GM13976 (cell line): ENCODE data around the gene WDFY4.
A peak's percentile ranks its signal among the peaks of the same experiment; 100 is the strongest.

Source experiments
- DNase-seq: peaks from one replicate; pipeline ENCODE4 v3.0.0; 2012; ENCODE audit warnings: low spot score
- in situ Hi-C: fragments of 300-500 bp; cut with MboI; formaldehyde crosslinking; loops from one replicate; pipeline ENCODE4 v1.12.0; 2022; ENCODE audit warnings: low sequenced_read_pairs, mixed read lengths, inconsistent platforms; ENCODE audit not compliant: unreplicated experiment
- TF ChIP-seq, protein P1 (sequence below): IDR thresholded peaks from 2 replicates; pipeline ENCODE4 v1.5.1; 2012; ENCODE audit warnings: borderline replicate concordance, mild to moderate bottlenecking; ENCODE audit not compliant: insufficient read depth; ENCODE audit errors: extremely low read depth, missing control alignments, control extremely low read depth

WDFY4 gene

DNA sequence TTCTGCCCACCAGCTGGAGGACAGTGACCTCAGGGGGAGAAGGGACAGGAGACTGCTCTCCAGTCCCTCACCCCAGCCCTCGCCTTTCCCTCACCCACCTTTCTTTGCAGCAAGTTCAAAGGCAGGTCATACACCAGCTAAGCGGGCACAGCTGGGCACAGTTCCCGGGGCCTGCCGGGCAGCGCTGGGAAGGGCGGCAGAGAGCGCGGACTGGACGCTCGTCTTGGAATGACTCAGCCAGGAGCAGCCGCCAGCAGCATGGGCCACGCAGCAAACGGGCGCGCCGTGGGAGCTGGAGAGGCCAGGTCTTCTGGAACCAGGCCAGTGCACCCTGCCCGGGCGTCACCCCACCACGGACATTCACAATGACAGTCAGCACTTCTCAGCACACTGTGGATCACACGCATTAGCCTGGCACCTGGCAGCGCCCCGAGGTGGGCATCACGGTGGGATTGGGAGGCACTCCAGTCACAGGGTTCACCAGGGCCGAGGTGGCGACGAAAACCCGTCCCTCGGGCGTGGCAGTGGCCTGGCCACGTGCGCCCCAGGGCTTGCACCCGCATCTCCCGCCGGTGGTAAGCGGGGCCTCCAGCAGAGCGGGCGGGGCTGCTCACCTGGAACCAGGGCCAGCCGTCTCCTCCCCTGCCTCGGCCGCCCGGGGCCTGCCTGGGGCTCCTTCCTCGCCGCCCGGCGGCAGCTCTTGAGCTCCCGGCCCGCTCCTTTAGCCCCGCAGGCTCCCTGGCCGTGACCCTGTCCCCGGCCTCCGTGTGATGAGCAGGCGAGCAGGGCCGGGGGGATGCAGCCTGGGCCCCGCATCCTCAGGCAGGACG is 29.0 kb upstream of the WDFY4 start:
- in situ Hi-C loops = loop anchor here (5.0 to 25.0 kb wide), 3 partner anchors 103 to 507 kb away; no protein-coding TSS in a partner anchor
- TF ChIP-seq, protein P1, sequence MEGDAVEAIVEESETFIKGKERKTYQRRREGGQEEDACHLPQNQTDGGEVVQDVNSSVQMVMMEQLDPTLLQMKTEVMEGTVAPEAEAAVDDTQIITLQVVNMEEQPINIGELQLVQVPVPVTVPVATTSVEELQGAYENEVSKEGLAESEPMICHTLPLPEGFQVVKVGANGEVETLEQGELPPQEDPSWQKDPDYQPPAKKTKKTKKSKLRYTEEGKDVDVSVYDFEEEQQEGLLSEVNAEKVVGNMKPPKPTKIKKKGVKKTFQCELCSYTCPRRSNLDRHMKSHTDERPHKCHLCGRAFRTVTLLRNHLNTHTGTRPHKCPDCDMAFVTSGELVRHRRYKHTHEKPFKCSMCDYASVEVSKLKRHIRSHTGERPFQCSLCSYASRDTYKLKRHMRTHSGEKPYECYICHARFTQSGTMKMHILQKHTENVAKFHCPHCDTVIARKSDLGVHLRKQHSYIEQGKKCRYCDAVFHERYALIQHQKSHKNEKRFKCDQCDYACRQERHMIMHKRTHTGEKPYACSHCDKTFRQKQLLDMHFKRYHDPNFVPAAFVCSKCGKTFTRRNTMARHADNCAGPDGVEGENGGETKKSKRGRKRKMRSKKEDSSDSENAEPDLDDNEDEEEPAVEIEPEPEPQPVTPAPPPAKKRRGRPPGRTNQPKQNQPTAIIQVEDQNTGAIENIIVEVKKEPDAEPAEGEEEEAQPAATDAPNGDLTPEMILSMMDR = no peak
- DNase-seq = no peak

DNA sequence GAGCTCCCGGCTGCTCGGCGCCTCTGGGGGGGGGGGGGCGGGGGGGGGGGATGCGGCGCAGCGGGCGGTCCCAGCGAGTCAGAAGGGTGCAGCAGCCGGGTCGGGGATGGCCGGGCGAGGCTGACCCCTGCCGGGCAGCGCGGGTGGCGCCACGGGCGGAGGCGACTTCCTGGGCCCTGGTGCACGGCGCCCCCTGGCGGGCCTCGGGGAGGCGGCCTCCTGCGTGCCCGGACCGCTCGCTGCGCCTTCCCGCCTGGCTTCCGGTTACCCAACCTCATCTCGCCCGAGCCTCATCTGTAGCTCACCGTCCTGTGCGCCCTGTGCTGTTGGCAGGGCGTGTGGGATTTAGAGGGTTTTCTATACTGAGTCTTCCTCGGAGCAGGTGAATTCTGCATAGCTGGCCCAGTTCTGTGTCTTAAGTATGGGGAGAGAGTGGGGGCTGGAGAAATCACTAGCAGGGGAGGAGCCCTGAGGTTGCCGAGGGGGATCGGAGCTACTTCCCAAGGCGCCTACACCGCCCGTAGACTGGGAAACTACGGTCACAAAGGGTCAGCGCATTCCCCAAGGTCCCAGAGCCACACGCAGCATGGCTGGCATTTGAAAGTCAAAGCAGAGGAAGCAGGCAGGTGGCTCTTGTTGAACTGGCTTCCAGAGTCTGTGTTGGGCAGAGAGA is 28.3 kb upstream of the WDFY4 start:
- DNase-seq = peak; percentile 95
- TF ChIP-seq, protein P1 = peak; percentile 100
- in situ Hi-C loops = loop anchor here (5.0 to 25.0 kb wide), 3 partner anchors 104 to 506 kb away; no protein-coding TSS in a partner anchor

DNA sequence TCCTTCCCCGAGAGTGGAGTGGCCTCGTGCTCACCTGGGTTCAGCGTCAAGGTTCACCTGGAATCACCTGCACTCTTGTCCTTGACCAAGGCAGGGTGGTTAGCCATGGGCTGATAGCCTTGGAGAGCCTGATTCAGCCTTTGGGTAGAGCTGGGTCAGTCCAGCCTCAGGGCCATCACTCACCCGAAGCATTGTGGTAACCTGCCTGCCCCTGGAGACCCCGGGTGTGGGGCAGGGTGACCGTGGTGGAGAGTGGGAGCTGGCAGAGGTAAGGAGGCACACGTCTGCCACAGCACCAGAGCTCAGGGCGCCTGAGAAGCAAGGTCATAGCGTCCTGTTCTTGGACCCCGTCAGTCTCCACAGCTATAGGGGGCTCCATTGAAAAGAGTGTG is 27.8 kb upstream of the WDFY4 start:
- TF ChIP-seq, protein P1 = no peak
- in situ Hi-C loops = loop anchor here (5.0 to 25.0 kb wide), 3 partner anchors 105 to 505 kb away; no protein-coding TSS in a partner anchor

DNA sequence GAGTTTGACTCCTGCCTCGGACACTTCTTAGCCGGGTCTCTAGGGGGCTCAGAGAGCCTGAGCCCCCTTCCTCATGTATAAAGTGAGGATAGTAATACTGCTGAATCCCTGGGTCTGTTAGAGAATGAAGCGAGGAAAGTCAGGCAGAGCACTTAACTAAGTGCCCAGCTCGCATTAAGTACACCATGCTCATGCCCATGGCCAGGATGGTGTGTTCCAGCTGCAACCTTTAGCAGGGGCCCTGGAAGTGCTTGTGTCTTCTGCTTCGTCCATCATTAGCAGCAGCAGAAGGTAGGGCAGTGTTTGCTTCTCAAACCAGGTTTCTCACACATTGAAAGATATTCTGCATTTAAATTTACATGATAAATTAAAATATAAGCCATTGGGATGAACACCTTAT is 27.3 kb upstream of the WDFY4 start:
- TF ChIP-seq, protein P1 = no peak
- in situ Hi-C loops = loop anchor here (5.0 to 25.0 kb wide), 3 partner anchors 105 to 505 kb away; no protein-coding TSS in a partner anchor
- DNase-seq = no peak

More for the DNA sequence above, 27.8 kb upstream of the WDFY4 start:
- no peak for DNase-seq

DNA sequence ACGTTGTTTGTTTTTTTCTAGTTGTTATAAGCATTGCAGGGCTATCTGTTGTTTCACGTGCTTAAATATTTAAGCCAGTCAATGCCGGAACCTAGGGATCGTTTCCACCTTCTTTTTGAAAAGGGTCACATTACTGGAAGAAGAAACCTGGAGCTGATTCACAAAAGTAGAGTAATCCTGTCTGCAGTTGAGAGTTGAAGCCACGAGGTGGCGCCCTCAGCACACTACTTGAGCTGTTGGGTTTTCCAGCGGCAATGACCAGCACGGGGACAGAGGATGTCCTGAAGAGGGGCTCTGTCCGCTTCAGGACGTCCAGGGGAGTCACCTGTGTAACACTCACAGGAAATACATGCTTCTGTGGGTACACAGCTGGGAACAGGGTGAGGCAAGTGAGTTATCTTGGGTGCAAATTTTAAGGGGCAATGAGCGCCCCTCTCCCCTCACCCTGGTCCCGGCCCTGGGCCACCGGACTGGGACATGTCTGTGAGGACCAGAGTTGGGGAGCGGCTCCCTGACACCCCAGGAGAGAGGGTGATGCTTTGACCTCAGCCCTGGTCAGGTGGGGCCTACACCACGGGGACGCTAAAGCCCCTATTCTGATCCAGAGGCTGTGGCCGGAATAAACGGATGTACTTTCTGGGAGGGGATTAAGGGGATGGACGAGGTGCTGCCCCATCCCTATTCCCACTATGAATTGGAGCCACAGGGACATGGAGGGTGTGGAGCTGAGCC is 26.3 kb upstream of the WDFY4 start:
- in situ Hi-C loops = loop anchor here (5.0 to 25.0 kb wide), 3 partner anchors 106 to 504 kb away; no protein-coding TSS in a partner anchor
- TF ChIP-seq, protein P1 = peak; percentile 88
- DNase-seq = peak; percentile 78

DNA sequence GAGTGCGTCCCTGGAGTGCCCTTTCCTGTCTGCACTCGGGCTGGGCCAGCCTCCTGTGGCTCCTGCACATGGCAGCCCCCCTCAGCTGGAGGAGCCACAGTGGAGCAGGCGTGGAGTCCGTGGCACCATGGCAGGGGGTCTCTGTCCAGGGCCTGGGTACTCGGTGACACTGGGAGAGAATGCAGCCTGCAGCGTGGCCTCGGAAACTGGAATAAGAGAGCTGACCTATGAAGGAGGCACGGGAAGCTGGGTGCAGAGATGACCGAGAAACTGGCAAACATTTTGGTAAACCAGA is 25.8 kb upstream of the WDFY4 start:
- no peak for DNase-seq
- in situ Hi-C loops = loop anchor here (5.0 to 25.0 kb wide), 3 partner anchors 107 to 503 kb away; no protein-coding TSS in a partner anchor
- TF ChIP-seq, protein P1 = no peak
